ENCODE results near the gene MOV10.

DNA sequence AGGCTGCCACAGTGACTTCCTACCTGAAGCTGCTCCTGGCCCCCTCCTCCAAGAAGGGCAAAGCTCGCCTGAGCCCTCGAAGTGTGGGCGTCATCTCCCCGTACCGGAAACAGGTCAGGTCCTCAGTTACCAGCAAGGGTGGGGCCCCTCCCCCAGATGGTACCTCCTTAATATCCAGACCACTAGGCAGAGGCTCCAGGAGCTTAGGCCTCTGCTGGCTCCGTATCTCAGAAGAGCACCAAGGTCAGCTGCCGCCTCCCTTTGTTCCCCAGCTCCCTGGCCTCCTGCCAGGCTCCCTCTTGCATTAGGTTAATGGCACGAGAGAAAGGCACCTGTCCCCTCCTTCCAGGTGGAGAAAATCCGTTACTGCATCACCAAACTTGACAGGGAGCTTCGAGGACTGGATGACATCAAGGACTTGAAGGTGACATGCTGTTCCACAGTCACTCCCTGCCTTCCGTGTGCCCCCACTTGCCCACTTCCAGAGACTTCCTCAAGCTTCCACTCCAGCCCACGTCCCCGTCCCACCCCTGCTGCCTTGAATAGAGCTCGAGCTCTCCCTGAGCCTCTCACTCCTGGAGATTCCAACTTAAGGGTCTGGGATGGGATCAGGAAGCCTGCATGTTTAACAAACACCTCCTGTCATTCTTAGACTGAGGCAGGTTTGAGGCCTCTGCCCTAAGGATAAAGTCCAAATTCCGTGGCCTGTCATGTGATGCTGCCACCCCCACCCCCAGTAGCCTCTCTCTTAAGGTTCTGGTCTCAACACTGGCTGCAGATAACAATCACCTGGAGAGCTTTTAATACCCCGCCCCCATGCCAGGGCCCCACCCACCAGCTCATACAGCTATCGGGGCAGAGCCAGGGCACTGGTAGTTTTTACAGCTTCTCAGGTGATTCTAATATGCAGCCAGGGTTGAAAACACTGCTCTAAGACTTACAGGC, 24.2 kb downstream of the MOV10 start:
- TF ChIP-seq, protein P1, sequence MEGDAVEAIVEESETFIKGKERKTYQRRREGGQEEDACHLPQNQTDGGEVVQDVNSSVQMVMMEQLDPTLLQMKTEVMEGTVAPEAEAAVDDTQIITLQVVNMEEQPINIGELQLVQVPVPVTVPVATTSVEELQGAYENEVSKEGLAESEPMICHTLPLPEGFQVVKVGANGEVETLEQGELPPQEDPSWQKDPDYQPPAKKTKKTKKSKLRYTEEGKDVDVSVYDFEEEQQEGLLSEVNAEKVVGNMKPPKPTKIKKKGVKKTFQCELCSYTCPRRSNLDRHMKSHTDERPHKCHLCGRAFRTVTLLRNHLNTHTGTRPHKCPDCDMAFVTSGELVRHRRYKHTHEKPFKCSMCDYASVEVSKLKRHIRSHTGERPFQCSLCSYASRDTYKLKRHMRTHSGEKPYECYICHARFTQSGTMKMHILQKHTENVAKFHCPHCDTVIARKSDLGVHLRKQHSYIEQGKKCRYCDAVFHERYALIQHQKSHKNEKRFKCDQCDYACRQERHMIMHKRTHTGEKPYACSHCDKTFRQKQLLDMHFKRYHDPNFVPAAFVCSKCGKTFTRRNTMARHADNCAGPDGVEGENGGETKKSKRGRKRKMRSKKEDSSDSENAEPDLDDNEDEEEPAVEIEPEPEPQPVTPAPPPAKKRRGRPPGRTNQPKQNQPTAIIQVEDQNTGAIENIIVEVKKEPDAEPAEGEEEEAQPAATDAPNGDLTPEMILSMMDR (IDR thresholded peaks at IDR 0.05): no peak
- no peak for TF ChIP-seq ZFX (IDR thresholded peaks at IDR 0.05; ENCODE audit: borderline replicate concordance)

Measured in 22Rv1 (cell line).